Fibroblast of lung (primary cell): ENCODE results near the gene CRYBG1. TPM values are rescaled to one million over a fixed set of nuclear protein-coding genes. Genes with fewer than 3 reads are reported as not detected.

ENCODE experiments used
- DNase-seq, 2 donors: peaks; one replicate each; pipeline versions ENCODE4 v3.0.0 to v3.0.0-alpha.2; 2010; ENCODE audit warnings: low read depth in 2 of 2
- H2AFZ ChIP-seq: 2 replicates; pipeline ENCODE4 v1.5.1; 2012; ENCODE audit warnings: low read length, control low read depth, inconsistent platforms
- H3K27ac ChIP-seq: 2 replicates; pipeline ENCODE4 v1.5.1; 2011; ENCODE audit warnings: low read length, control low read depth; ENCODE audit not compliant: insufficient read depth
- H3K27me3 ChIP-seq: 2 replicates; pipeline ENCODE4 v1.5.1; 2011; ENCODE audit warnings: mild to moderate bottlenecking, low read length; ENCODE audit not compliant: control insufficient read depth, insufficient read depth
- H3K36me3 ChIP-seq: 2 replicates; pipeline ENCODE4 v1.5.1; 2011; ENCODE audit warnings: low read length; ENCODE audit not compliant: control insufficient read depth, insufficient read depth
- H3K4me1 ChIP-seq: 2 replicates; pipeline ENCODE4 v1.5.1; 2011; ENCODE audit warnings: low read length; ENCODE audit not compliant: control insufficient read depth, insufficient read depth; ENCODE audit errors: extremely low read depth
- H3K4me2 ChIP-seq: 2 replicates; pipeline ENCODE4 v1.5.1; 2011; ENCODE audit warnings: low read length, control low read depth; ENCODE audit not compliant: insufficient read depth; ENCODE audit errors: extremely low read depth
- H3K4me3 ChIP-seq, 4 experiments: fragments of 200-600 bp in 1 of 4; sonication (generic) in 1 of 4; replicated peaks in 1 of 4; 2 replicates each; pipeline ENCODE4 v1.5.1; 2011 to 2016; ENCODE audit warnings: low read length in 4 of 4, low read depth in 3 of 4, mild to moderate bottlenecking in 3 of 4, control low read depth in 2 of 4, inconsistent platforms in 1 of 4, mixed read lengths in 1 of 4; ENCODE audit not compliant: insufficient read depth in 1 of 4; ENCODE audit errors: control extremely low read depth in 1 of 4
- H3K79me2 ChIP-seq: 2 replicates; pipeline ENCODE4 v1.5.1; 2012; ENCODE audit warnings: mild to moderate bottlenecking, low read length, inconsistent platforms; ENCODE audit not compliant: control insufficient read depth, insufficient read depth
- H3K9ac ChIP-seq: 2 replicates; pipeline ENCODE4 v1.5.1; 2011; ENCODE audit warnings: mild to moderate bottlenecking, low read length, control low read depth; ENCODE audit not compliant: insufficient read depth
- H3K9me3 ChIP-seq: 2 replicates; pipeline ENCODE4 v1.5.1; 2012; ENCODE audit warnings: low read depth, low read length; ENCODE audit not compliant: control insufficient read depth, insufficient read depth
- H4K20me1 ChIP-seq: 2 replicates; pipeline ENCODE4 v1.5.1; 2011; ENCODE audit warnings: low read length; ENCODE audit not compliant: control insufficient read depth, insufficient read depth; ENCODE audit errors: extremely low read depth
- CTCF ChIP-seq, 2 donors: IDR thresholded peaks in 1 of 2; conservative IDR thresholded peaks in 1 of 2; 1 replicate in 1 of 2; 2 replicates in 1 of 2; pipeline ENCODE4 v1.5.1; 2011 to 2012; ENCODE audit warnings: low read length in 2 of 2, control low read depth in 1 of 2, inconsistent platforms in 1 of 2, low read depth in 1 of 2, mild to moderate bottlenecking in 1 of 2
- EZH2 ChIP-seq: IDR thresholded peaks from 2 replicates; pipeline ENCODE4 v1.5.1; 2012; ENCODE audit warnings: low read length, control low read depth, mild to moderate bottlenecking; ENCODE audit errors: missing control alignments
- polyA plus RNA-seq, 2 donors: library from polyadenylated mRNA; depleted of rRNA in 1 of 2; stranded (reverse) in 1 of 2; unstranded in 1 of 2; fragments of >200 nt; gene quantifications; 2 replicates each; pipeline ENCODE4 v1.2.1, GENCODE V29; 2011 to 2012; ENCODE audit warnings: missing spikeins in 1 of 2
- total RNA-seq: library from RNA; depleted of rRNA; stranded (reverse); fragments of >200 nt; gene quantifications from 2 replicates; pipeline ENCODE4 v1.2.1, GENCODE V29; 2014

Gene CRYBG1
- total and polyA plus RNA-seq, 2 donors (not counting 1 experiment from before 2014, with no cell fraction given) = 4.3 to 10.1 TPM

GRCh38 chr6:106413722-106414121 lies 53.2 kb downstream of the CRYBG1 start:
- Histone ChIP-seq H3K4me2 (no peak overlapping the region), H3K27me3 (peaks cover 7% of the 10 kb centered on the region), H2AFZ (no peak overlapping the region), H3K27ac (no peak overlapping the region), H3K36me3 (no peaks in the 10 kb centered on the region), H3K9ac (no peak overlapping the region), H4K20me1 (no peaks in the 10 kb centered on the region), H3K9me3 (no peaks in the 10 kb centered on the region), H3K79me2 (no peaks in the 10 kb centered on the region), H3K4me1 (no peaks in the 10 kb centered on the region), H3K4me3 (no peak overlapping the region)
- TF ChIP-seq CTCF (conservative IDR thresholded peaks at IDR 0.05 in 1 of 2, IDR thresholded peaks at IDR 0.05 in 1 of 2; ENCODE audit: low read depth in 1 of 2, low read length in 2 of 2) (no peak), EZH2 (no peak)
- no peak for DNase-seq

DNA sequence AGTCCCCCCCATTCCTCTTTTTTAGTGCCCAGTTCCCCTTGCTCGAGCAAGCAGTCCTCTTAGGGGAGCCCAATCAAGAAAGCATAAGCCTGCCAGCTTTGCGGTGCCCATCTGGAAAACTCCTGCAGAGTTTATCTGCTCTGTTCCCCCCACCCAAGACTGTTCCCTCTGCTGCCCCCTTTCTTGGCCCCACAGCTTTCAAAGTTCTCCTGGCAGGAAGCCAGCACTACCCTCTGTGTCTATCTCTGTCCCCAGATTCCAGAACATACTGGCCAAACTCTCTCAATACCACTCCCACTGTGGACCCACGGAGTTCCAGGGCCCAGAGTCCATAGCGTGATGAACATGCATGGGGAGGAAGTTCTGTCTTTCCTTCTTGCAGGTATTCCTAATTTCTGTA lies 55.4 kb downstream of the CRYBG1 start:
- Histone ChIP-seq H3K36me3 (no peaks in the 10 kb centered on the region), H2AFZ (no peak overlapping the region), H3K79me2 (no peaks in the 10 kb centered on the region), H3K9ac (no peak overlapping the region), H3K4me1 (no peaks in the 10 kb centered on the region), H3K27ac (no peak overlapping the region), H3K9me3 (no peaks in the 10 kb centered on the region), H3K4me2 (no peak overlapping the region), H3K27me3 (peaks cover 7% of the 10 kb centered on the region), H3K4me3 (no peak overlapping the region), H4K20me1 (no peaks in the 10 kb centered on the region)
- no peak for DNase-seq
- TF ChIP-seq EZH2 (no peak), CTCF (conservative IDR thresholded peaks at IDR 0.05 in 1 of 2, IDR thresholded peaks at IDR 0.05 in 1 of 2; ENCODE audit: low read depth in 1 of 2, low read length in 2 of 2) (no peak)

DNA sequence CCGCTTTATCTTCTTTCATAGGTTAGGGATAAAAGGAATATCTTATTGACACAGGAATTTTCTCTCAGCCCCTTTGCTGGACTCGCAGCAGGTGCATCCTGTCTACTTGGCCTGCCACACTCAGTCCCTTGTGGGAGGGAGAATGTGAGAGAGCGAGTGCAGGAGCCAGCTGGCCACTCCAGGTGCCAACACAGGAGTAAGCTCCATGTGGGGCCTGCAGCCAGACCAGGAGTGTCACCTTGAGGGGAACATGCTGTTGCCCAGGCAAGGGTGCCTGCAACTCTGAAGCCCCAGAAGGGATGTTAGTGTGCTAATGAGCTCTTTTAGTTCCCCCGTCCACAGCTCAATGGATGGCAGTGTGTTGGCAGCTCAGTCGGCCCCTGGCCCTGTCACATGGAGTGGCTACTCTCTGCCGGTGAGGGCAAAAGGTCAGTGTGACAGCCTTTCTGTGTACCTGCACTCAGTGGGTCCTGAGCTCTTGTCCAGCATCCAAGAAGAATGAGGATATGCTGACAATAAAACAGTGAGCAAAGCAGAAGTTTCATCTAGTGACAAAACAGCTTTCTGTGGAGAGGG lies 57.1 kb downstream of the CRYBG1 start:
- no peak for DNase-seq
- Histone ChIP-seq H3K27ac (no peak overlapping the region), H3K9ac (no peak overlapping the region), H3K36me3 (no peaks in the 10 kb centered on the region), H2AFZ (no peak overlapping the region), H3K4me2 (no peak overlapping the region), H3K79me2 (no peaks in the 10 kb centered on the region), H4K20me1 (no peaks in the 10 kb centered on the region), H3K27me3 (peaks cover 4% of the 10 kb centered on the region), H3K4me1 (no peaks in the 10 kb centered on the region), H3K4me3 (no peak overlapping the region), H3K9me3 (no peaks in the 10 kb centered on the region)
- TF ChIP-seq EZH2 = no peak
